DND-41 (cell line): ENCODE results near the gene NBPF1.
"Not testable (repeated sequence)": the region's sequence is repeated elsewhere in the genome, so short reads cannot be mapped to it uniquely, and the experiment has no call there.

Experiments used
- CTCF ChIP-seq: IDR thresholded peaks from 2 replicates; pipeline ENCODE4 v1.5.1; 2012; ENCODE audit warnings: borderline replicate concordance, low read length, moderate library complexity, mild to moderate bottlenecking; ENCODE audit not compliant: poor library complexity, severe bottlenecking; ENCODE audit errors: extremely low read depth
- EZH2 ChIP-seq: IDR thresholded peaks from 3 replicates; pipeline ENCODE4 v1.6.1; 2012; ENCODE audit warnings: borderline replicate concordance, low read depth, mild to moderate bottlenecking, moderate library complexity, low read length, inconsistent platforms; ENCODE audit not compliant: severe bottlenecking

- not testable (repeated sequence) for TF ChIP-seq EZH2, CTCF
Measured at GRCh38 chr1:16534239-16534828, 79.0 kb downstream of the NBPF1 start.
